HG03354 (cell line): ENCODE measurements around the gene PDE7B.

Source experiments
- ATAC-seq: cut with Tn5 transposase; IDR thresholded peaks from one replicate; pipeline ENCODE4 v1.9.1; 2021; ENCODE audit warnings: mild to moderate bottlenecking; ENCODE audit not compliant: unreplicated experiment, poor library complexity, severe bottlenecking

PDE7B gene

DNA sequence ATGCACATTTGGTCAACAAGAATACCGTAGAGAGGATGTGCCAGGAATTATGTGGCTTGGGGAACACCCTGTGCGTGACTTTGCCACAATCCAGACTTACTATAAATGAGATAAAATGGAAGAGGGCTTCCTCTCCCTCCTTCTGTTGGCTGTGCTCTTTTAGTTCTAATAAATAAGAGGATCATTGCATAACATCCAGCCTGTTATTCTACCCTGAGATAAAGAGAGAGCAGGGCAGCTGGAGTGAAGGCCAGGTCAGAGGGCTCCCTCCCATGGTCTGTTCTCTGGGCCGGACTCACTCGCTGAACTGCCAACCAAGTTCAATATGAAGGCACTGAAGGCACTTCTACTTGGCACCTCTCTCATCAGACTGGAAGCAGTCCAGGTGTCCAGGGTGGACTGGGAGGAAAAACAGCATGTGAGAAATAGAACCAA lies 306.9 kb downstream of the PDE7B start:
- no peak for ATAC-seq

DNA sequence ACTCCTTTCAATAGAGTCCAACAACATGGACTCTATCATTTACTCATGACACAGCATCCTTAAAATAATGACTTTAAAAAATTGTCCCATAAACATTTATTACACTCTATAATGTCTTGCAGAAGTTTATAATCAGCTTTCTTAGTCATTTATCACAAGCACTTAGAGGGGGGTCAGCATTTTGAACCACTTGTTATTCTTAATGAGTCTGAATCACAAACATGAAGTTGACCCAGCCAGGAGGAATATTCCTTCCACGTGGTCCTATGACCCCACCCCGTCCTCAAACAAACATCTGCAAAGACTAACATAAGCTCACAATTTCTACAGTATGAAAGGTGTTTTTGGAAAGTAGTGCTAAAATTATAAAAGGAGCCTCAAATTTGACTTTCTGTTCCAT lies 307.5 kb downstream of the PDE7B start:
- ATAC-seq, result no peak

DNA sequence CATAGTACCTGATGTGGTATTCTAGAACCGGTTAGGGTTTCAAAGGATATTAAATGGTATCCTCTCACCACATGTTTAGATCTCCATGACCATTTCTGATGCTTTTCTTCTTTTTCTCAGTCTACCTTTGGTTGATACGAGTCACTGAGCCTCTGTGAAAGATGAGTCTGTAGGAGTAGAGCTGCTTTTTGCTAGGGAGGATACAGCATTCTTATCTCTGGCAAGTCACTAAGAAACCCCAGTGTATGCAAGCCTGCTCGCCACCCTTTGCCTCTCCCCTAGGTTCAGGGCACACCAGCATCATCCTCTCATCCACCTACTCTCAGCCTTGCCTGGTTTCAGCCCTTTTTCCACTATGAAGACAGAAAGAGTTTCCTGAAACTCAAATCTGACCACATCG lies 308.7 kb downstream of the PDE7B start:
- ATAC-seq, result no peak

DNA sequence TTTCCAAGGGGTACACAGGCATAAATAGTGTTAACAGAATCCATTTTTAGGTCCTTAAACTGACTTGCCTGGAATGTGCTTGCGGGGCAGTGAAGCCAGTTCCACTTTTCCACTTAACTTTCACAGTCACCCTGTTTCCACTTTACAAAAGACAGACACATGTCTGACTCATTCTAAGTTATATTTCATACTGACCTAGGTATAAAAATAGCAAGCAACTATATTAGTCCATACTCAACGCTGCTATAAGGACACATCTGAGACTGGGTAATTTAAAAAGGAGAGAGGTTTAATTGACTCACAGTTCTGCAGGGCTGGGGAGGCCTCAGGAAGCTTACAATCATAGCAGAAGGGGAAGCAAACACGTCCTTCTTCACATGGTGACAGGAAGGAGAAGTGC lies 310.4 kb downstream of the PDE7B start:
- ATAC-seq, result no peak

DNA sequence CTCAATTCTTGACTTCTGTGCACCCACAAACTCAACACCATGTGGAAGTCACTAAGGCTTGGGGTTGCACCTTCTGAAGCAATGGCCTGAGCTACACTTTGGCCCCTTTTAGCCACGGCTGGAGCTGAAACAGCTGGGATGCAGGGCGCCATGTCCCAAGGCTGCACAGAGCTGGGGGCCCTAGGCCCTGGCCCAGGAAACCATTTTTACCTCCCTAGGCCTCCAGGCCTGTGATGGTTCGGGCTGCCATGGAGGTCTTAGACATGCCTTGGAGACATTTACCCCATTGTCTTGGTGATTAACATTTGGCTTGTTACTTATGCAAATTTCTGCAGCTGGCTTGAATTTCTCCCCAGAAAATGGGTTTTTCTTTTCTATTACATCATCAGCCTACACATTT lies 311.8 kb downstream of the PDE7B start:
- no peak for ATAC-seq

DNA sequence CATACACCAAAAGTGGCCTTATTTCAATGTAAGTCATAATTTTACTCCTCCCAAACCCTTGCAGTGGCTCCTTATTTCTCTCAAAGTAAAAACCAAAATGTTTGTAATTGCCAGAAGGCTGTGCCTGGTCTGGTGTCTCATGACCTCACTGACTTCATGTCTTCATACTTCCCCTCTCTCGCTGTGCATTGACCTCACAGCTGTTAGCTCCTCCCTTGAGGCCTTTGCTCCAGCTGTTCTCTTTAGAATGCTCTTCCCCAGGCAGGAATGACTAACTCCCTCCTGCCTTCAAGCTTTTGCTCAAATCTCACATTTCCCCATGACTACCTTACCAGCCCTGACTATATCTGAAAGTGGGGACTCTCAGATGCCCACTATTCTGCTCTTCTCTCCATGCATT lies 315.3 kb downstream of the PDE7B start:
- ATAC-seq, result no peak

DNA sequence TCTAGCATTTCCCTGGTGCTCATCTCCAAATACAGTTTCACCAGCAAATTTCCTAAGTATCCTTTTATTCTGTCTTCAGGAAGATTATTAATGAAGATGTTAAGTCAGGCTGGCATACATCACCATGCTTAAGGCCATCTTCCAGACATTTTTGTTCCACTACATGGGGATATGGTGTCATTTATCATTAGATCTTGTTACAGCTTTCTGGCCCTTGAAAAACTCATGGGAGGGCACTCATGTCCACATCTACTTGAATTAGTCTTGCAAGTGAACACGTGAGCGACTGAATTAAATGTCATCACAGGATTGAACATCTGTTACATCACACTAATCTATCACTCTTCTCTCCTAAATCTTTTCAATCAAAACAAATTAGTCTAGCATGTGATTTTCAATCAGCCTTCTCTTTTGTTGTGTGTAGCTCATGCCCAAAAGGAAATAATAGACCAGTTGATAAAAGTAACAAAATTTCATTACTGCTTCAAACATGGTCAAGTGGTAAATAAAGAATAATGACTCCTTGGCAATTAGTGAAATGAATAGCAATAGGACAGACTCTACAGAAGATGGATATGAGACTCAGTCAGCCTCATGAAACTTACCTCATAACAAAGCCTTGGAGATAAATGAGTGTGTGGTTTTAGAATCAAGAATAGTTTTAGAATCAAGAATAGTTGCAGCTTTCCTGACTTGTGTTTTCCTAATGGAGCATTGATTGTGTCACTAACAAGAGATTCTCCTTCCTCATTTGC lies 318.1 kb downstream of the PDE7B start:
- ATAC-seq, result no peak

DNA sequence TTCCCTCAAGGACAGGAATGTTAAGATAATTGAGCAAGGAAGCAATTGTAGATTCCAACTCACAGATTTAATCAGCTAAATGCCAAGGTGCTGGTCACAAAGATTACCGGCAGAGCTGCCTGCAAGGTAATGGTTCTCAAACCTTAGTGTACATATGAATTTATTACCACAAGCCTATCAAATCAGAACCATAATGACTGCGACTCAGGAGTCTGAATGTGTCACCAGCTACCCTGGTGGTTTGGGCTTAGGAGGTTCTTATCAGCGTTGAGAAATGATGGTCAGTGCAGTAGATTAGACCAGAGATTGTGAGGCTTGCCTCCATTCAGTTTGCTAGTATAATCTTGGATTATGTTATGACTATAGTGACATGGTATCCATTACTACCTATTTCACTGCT lies 319.7 kb downstream of the PDE7B start:
- no peak for ATAC-seq

DNA sequence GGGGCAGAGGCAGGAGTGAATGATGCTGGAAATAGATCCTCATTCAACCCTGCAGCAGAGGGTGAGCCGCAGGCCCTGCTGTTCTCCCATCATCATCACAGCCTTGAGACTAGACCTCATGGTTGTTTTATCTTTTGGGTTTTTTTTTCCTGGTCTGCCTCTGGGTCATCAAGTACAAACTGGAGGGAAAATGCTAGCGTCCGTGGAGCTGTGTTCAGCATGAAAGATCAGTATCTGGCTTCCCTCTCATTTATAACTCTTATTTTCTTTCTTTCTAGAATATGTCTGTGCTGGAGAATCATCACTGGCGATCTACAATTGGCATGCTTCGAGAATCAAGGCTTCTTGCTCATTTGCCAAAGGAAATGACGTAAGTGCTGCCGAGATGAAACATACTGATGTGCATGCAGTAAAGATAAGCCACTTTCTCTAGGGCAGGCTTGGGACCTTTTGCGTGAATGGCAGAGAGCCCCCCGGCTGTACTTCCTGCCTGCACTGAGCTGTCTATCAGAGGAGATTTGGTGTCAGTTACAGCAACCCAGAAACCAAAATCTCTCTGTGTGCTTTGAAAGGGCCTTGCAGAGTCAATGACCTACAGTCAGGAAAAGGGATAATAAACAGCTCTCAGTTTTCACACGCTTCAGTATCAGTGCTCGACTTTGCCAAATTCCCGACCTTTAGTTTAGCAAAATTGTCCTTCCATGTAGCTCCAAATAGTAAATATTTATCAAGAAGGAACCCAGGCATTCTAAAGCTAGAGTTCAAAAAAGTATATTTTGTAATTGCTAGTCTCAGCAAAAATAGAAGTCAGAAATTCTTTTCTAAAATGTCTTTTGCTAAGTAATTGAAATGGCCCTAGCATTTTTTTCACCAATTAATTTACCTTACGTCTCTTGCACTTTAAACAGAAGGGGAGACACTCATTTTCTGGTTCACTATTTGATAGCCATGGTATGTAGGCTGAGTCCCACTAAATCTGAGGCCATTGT lies 322.3 kb downstream of the PDE7B start:
- ATAC-seq, result no peak

DNA sequence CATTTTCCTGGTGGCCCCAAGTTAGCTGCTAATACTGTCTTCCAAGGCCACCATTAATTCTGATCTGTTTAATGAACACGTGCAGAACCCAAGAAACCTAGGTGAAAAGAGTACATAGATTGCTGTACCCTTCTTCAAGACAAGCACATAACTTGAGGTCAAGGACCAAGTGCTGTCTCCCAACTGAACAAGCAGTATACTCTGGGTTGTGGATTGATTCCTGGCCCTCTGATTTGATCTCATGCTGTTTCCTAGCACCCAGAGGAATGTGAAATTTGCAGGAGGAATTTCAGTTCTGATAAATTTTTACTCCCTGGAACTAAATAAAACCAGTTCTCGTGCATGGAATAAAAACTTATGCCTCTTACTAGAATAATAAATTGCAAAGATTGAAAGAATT lies 323.0 kb downstream of the PDE7B start:
- no peak for ATAC-seq

DNA sequence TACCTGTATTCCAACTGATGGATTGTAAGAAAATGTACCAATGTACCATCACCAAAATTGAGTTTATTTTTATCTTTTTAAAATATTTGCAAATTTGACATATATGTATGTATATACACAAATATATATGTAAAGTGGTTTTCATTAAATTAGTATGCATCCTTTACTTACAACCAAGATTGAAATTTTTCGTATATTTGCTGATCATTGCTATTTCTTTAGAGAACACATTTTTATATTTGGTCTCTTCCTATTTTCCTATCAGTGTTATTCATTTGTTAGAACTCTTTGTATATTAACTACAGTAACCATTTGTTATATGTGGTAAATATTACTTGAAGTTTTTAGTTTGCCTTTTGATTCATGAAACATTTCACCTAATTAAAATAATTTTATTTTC lies 324.4 kb downstream of the PDE7B start:
- ATAC-seq, result no peak

DNA sequence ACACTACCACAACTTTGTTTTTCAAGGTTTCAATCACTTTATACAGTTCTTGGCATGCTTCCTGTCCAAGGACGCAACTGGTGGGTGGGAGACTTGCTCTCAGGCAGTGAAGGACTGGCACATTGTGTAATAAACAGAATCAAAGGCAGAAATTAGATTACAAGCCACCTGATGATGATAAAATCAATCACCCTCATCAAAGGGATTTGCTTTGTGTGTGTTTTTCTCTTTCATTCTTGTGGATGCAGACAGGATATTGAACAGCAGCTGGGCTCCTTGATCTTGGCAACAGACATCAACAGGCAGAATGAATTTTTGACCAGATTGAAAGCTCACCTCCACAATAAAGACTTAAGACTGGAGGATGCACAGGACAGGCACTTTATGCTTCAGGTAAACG lies 327.2 kb downstream of the PDE7B start:
- no peak for ATAC-seq

DNA sequence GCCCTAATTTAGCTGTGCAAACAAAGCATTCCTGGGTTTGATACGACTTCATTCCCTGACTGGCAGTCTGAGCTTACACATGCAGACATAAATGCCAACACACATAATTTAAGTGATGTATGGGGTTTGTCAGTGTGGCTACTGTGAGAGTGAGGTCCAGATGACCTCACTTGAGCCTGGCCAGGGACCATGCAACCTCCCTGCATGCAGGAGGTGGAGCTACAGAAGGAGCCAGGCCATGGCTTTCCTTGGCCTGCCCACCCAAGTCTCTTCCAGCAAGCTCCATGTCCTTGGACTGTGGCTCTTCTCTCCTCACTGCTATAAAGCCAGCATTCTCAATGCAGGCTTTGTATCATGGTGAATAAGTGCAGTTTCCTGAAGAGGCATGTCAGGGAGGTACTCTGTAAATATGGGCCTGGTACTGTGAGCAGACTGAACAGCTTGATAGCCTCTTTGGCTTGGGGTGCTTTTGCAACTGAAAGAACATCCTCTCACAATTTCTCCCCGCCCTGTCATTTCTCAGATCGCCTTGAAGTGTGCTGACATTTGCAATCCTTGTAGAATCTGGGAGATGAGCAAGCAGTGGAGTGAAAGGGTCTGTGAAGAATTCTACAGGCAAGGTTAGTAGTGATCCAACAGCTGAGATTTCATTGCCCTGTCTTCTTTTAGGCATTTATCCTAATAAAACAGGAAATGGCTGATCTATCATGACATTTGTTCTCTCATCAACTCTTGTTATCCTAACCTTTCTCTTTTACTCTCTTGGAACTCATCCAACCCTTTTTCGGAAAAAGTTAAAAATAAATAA lies 329.4 kb downstream of the PDE7B start:
- no peak for ATAC-seq

DNA sequence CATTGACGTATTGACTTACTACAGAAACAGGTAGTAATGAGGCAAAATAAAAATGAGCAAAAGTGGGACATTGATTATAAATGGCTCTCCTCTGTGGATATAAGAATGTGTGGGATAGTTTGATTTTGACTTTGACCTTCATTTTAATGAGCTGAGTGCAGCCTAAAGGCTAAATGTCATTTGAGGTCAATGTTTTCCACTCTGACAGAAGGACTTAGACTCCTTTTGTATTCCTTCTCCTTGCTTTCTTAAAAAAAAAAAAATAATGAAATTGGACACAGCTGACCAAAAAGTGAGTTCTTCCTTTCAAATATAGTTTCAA lies 330.0 kb downstream of the PDE7B start:
- ATAC-seq, result no peak

DNA sequence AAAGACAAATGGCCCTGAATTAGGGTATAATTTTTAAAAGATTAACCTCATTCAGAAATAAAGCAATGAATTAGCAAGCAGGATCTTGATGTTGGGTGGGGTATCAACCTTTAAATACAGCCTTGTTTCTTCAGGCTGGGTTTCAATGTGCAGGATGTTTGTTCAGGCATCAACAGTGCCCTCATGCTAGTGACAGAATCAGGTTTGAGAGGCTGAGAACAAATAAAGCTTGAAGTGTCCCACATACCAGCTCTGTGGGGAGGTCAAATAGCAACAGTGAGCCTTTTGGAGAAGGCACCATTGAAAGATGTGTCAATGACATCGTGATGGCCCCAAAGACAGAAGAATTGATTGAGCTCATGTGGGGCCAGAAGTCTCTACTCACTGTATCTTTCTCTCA lies 330.4 kb downstream of the PDE7B start:
- ATAC-seq, result no peak

DNA sequence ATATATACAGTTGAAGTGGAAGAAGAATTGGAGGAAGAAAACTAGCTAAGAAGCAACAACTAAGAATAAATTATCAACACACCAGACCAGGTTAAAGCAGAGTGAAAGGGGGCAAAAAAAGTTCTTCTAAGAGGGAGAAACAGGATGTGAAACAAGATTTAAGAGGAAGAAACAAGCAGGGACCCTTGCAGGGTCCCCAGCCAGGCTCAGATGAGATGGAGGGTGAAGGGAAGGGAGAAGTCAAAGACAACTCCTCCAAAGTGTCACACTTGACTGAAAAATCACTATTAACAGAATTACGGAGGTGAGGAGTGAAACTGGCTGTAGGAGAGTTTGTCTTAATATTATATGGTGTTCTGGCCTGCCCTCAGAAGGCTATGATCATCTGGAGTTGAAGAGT lies 333.2 kb downstream of the PDE7B start:
- no peak for ATAC-seq

DNA sequence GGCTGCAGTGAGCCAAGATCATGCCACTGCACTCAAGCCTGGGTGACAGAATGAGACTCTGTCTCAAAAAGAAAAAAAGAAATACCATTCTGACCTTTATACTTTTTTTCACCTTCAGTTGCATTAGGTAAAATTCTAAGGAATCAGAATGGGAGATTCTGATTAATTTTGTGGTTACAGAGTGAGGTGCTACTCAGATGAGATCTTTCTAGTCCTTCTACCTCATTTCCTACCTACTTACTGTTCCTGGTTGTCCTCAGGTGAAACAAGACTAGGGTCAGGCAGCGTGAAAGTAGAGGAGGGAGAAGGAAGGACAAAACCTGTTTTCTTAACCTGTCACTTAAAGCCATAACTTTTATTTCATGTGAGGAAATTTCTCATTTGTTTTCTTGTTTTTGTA lies 334.9 kb downstream of the PDE7B start:
- no peak for ATAC-seq

DNA sequence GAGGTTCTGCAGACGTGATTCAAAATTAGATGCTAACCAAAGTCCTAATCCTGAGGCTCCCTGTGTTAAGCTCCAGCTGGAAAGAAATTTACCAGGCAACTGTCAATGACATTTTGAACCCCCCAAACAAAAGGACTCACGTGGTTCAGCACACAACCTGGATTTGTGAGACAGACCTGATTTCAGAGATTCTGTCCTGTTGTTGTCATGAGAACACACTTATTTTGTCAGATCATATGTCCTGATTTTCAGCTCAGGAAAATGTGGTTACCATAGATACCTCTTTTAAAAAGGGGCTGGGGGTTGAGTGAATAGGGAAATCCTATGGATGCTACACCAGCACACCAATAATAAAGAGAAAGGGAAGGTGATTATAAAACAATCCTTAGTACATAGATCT lies 337.0 kb downstream of the PDE7B start:
- ATAC-seq, result no peak

DNA sequence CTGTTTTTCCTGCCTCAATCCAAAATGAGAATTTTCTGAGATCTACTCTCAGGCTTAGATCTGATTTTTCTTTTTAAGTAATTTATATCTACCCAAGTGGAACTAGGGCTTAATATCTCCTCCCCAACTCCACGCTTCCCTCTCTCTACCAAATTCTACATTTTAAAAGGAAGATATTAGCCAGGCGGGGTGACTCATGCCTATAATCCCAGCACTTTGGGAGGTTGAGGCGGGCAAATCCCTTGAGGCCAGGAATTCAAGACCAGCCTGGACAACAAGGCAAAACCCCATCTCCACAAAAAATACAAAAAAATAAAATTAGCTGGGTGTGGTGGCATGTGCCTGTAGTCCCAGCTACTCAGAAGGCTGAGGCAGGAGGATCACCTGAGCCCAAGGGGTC lies 337.6 kb downstream of the PDE7B start:
- ATAC-seq, result no peak

DNA sequence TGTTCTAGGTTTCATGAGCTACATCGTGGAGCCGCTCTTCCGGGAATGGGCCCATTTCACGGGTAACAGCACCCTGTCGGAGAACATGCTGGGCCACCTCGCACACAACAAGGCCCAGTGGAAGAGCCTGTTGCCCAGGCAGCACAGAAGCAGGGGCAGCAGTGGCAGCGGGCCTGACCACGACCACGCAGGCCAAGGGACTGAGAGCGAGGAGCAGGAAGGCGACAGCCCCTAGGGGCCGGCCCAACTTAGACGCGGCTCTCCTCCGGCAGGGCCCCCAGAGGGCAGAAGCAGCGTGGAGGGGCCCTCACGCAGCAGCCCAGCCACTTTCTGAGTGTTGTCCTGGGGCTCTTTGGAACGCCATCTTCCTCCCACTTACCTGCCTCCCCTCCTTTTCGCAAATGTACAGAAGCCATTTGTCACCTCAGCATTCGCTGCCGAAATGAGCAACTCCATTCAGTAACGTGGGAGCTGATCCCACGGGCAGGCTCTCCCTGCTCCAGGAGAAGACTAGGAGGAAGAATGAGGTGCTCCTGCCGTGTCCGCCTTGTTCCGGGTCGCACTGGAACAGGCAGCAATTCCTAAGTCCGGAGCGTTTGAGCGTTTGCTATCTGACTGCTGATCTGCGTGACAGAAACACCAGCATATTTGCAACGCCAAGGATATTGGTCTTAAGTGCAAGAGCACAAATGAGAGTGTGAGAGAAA lies 340.3 kb downstream of the PDE7B start:
- ATAC-seq, result no peak
